ENCODE measurements around the gene GPR78.
"Not testable (repeated sequence)": the region's sequence is repeated elsewhere in the genome, so short reads cannot be mapped to it uniquely, and the experiment has no call there.

Gene GPR78

GRCh38 chr4:8617486-8618040 is 37.4 kb downstream of the GPR78 start:
- no peak overlapping the region for H3K9ac ChIP-seq (ENCODE audit: low read depth, low read length, poor library complexity)
- H3K4me3 ChIP-seq (ENCODE audit: low read length in 2 of 2) = no peak overlapping the region
- H3K9me3 ChIP-seq (replicated peaks in 1 of 2; ENCODE audit: control insufficient read depth in 2 of 2, insufficient read depth in 1 of 2, low read depth in 1 of 2, low read length in 2 of 2) = peaks cover 0 to 1% of the 10 kb centered on the region in 2 donors
- no CpG with 5 or more reads among the region's 21 CpGs for WGBS, 2 donors (ENCODE audit: extremely low coverage in 2 of 2, insufficient read length in 2 of 2, insufficient replicate concordance in 1 of 2)
- peaks cover 4% of the 10 kb centered on the region for H3K79me1 ChIP-seq (ENCODE audit: low read depth, low read length)
- H2BK15ac ChIP-seq (ENCODE audit: low read length) = no peak overlapping the region
- no peak for DNase-seq (ENCODE audit: low spot score)
- no peaks in the 10 kb centered on the region for H3K36me3 ChIP-seq (replicated peaks in 1 of 2; ENCODE audit: control insufficient read depth in 2 of 2, insufficient read depth in 2 of 2, low read length in 2 of 2)
- no peak overlapping the region for H3K14ac ChIP-seq (ENCODE audit: low read length)
- no peak overlapping the region for H3K4ac ChIP-seq (ENCODE audit: low read length)
- no peak overlapping the region for H2BK5ac ChIP-seq (ENCODE audit: low read length)
- H3K4me1 ChIP-seq (ENCODE audit: control insufficient read depth in 2 of 2, insufficient read depth in 1 of 2, low read depth in 1 of 2, low read length in 2 of 2) = no peaks in the 10 kb centered on the region
- H3K27me3 ChIP-seq (ENCODE audit: control insufficient read depth in 3 of 3, insufficient read depth in 3 of 3, low read depth in 1 of 3, low read length in 3 of 3) = peaks cover 0 to 26% (median 0%) of the 10 kb centered on the region in 3 experiments
- H3K4me2 ChIP-seq (ENCODE audit: insufficient read depth, low read length, poor library complexity, severe bottlenecking) = no peak overlapping the region
- H4K8ac ChIP-seq (ENCODE audit: low read depth, low read length) = no peak overlapping the region
- H2AFZ ChIP-seq (ENCODE audit: low read length) = no peak overlapping the region
- no peak overlapping the region for H3K27ac ChIP-seq (replicated peaks; ENCODE audit: low read length)
- H4K91ac ChIP-seq (ENCODE audit: low read depth, low read length, poor library complexity) = no peak overlapping the region
- no peak overlapping the region for H3K23ac ChIP-seq (ENCODE audit: low read depth, low read length, poor library complexity)
- no peak overlapping the region for H2BK12ac ChIP-seq (ENCODE audit: low read length)
- no peak overlapping the region for H2BK120ac ChIP-seq (ENCODE audit: low read depth, low read length)
- H3K18ac ChIP-seq (ENCODE audit: low read length) = no peak overlapping the region
- no peak overlapping the region for H2AK5ac ChIP-seq (ENCODE audit: low read depth, low read length)

GRCh38 chr4:8618421-8618820 is 38.2 kb downstream of the GPR78 start:
- no peaks in the 10 kb centered on the region for H3K36me3 ChIP-seq (replicated peaks in 1 of 2; ENCODE audit: control insufficient read depth in 2 of 2, insufficient read depth in 2 of 2, low read length in 2 of 2)
- H3K79me1 ChIP-seq (ENCODE audit: low read depth, low read length) = peaks cover 4% of the 10 kb centered on the region
- no peak overlapping the region for H4K8ac ChIP-seq (ENCODE audit: low read depth, low read length)
- no peak overlapping the region for H3K14ac ChIP-seq (ENCODE audit: low read length)
- no peak overlapping the region for H2AFZ ChIP-seq (ENCODE audit: low read length)
- no peak overlapping the region for H3K9ac ChIP-seq (ENCODE audit: low read depth, low read length, poor library complexity)
- no peak overlapping the region for H3K18ac ChIP-seq (ENCODE audit: low read length)
- no peak overlapping the region for H2AK5ac ChIP-seq (ENCODE audit: low read depth, low read length)
- H3K23ac ChIP-seq (ENCODE audit: low read depth, low read length, poor library complexity) = peak overlapping the region; percentile 43
- no peak overlapping the region for H2BK12ac ChIP-seq (ENCODE audit: low read length)
- no peak for DNase-seq (ENCODE audit: low spot score)
- no peak overlapping the region for H2BK120ac ChIP-seq (ENCODE audit: low read depth, low read length)
- no peak overlapping the region for H3K4me3 ChIP-seq (ENCODE audit: low read length in 2 of 2)
- no peaks in the 10 kb centered on the region for H3K9me3 ChIP-seq (replicated peaks in 1 of 2; ENCODE audit: control insufficient read depth in 2 of 2, insufficient read depth in 1 of 2, low read depth in 1 of 2, low read length in 2 of 2)
- H3K4me2 ChIP-seq (ENCODE audit: insufficient read depth, low read length, poor library complexity, severe bottlenecking) = no peak overlapping the region
- no peak overlapping the region for H4K91ac ChIP-seq (ENCODE audit: low read depth, low read length, poor library complexity)
- no CpG with 5 or more reads among the region's 15 CpGs for WGBS, 2 donors (ENCODE audit: extremely low coverage in 2 of 2, insufficient read length in 2 of 2, insufficient replicate concordance in 1 of 2)
- no peak overlapping the region for H2BK15ac ChIP-seq (ENCODE audit: low read length)
- no peak overlapping the region for H2BK5ac ChIP-seq (ENCODE audit: low read length)
- H3K4ac ChIP-seq (ENCODE audit: low read length) = no peak overlapping the region
- H3K27me3 ChIP-seq (ENCODE audit: control insufficient read depth in 3 of 3, insufficient read depth in 3 of 3, low read depth in 1 of 3, low read length in 3 of 3) = peaks cover 0 to 26% (median 0%) of the 10 kb centered on the region in 3 experiments
- H3K4me1 ChIP-seq (ENCODE audit: control insufficient read depth in 2 of 2, insufficient read depth in 1 of 2, low read depth in 1 of 2, low read length in 2 of 2) = no peaks in the 10 kb centered on the region
- no peak overlapping the region for H3K27ac ChIP-seq (replicated peaks; ENCODE audit: low read length)

- Histone ChIP-seq H2BK120ac (ENCODE audit: low read depth, low read length) (no peak overlapping the region), H4K91ac (ENCODE audit: low read depth, low read length, poor library complexity) (no peak overlapping the region), H2BK5ac (ENCODE audit: low read length) (no peak overlapping the region), H3K27me3 (ENCODE audit: control insufficient read depth in 3 of 3, insufficient read depth in 3 of 3, low read depth in 1 of 3, low read length in 3 of 3) (peaks cover 0 to 23% (median 0%) of the 10 kb centered on the region in 3 experiments), H3K4me1 (ENCODE audit: control insufficient read depth in 2 of 2, insufficient read depth in 1 of 2, low read depth in 1 of 2, low read length in 2 of 2) (no peaks in the 10 kb centered on the region), H3K9ac (ENCODE audit: low read depth, low read length, poor library complexity) (no peak overlapping the region), H3K79me1 (ENCODE audit: low read depth, low read length) (peaks cover 4% of the 10 kb centered on the region), H3K18ac (ENCODE audit: low read length) (peak overlapping the region; percentile 42), H2BK12ac (ENCODE audit: low read length) (no peak overlapping the region), H2BK15ac (ENCODE audit: low read length) (no peak overlapping the region), H2AFZ (ENCODE audit: low read length) (no peak overlapping the region), H2AK5ac (ENCODE audit: low read depth, low read length) (no peak overlapping the region), H3K4ac (ENCODE audit: low read length) (no peak overlapping the region), H3K36me3 (replicated peaks in 1 of 2; ENCODE audit: control insufficient read depth in 2 of 2, insufficient read depth in 2 of 2, low read length in 2 of 2) (no peaks in the 10 kb centered on the region), H3K4me2 (ENCODE audit: insufficient read depth, low read length, poor library complexity, severe bottlenecking) (no peak overlapping the region), H3K14ac (ENCODE audit: low read length) (no peak overlapping the region), H3K4me3 (ENCODE audit: low read length in 2 of 2) (no peak overlapping the region), H4K8ac (ENCODE audit: low read depth, low read length) (no peak overlapping the region), H3K9me3 (replicated peaks in 1 of 2; ENCODE audit: control insufficient read depth in 2 of 2, insufficient read depth in 1 of 2, low read depth in 1 of 2, low read length in 2 of 2) (no peaks in the 10 kb centered on the region), H3K23ac (ENCODE audit: low read depth, low read length, poor library complexity) (no peak overlapping the region), H3K27ac (replicated peaks; ENCODE audit: low read length) (no peak overlapping the region)
- no CpG with 5 or more reads among the region's 28 CpGs for WGBS, 2 donors (ENCODE audit: extremely low coverage in 2 of 2, insufficient read length in 2 of 2, insufficient replicate concordance in 1 of 2)
- DNase-seq (ENCODE audit: low spot score) = no peak
These were observed 38.9 kb downstream of the GPR78 start for GRCh38 chr4:8618961-8619720.

- no CpG with 5 or more reads among the region's 14 CpGs for WGBS, 2 donors (ENCODE audit: extremely low coverage in 2 of 2, insufficient read length in 2 of 2, insufficient replicate concordance in 1 of 2)
- not testable (repeated sequence) for H4K8ac ChIP-seq (ENCODE audit: low read depth, low read length); H3K23ac ChIP-seq (ENCODE audit: low read depth, low read length, poor library complexity)
These were observed 40.9 kb downstream of the GPR78 start for GRCh38 chr4:8621135-8621534.

More at GRCh38 chr4:8621135-8621534, 40.9 kb downstream of the GPR78 start:
- H2BK12ac ChIP-seq (ENCODE audit: low read length); H2BK120ac ChIP-seq (ENCODE audit: low read depth, low read length); H3K4me1 ChIP-seq (ENCODE audit: control insufficient read depth in 2 of 2, insufficient read depth in 1 of 2, low read depth in 1 of 2, low read length in 2 of 2); H2BK5ac ChIP-seq (ENCODE audit: low read length); DNase-seq (ENCODE audit: low spot score); H4K91ac ChIP-seq (ENCODE audit: low read depth, low read length, poor library complexity); H3K14ac ChIP-seq (ENCODE audit: low read length); H2BK15ac ChIP-seq (ENCODE audit: low read length); H3K4ac ChIP-seq (ENCODE audit: low read length); H3K4me3 ChIP-seq (ENCODE audit: low read length in 2 of 2); H3K79me1 ChIP-seq (ENCODE audit: low read depth, low read length); H3K27ac ChIP-seq (replicated peaks; ENCODE audit: low read length); H3K36me3 ChIP-seq (replicated peaks in 1 of 2; ENCODE audit: control insufficient read depth in 2 of 2, insufficient read depth in 2 of 2, low read length in 2 of 2); H2AFZ ChIP-seq (ENCODE audit: low read length); H3K9me3 ChIP-seq (replicated peaks in 1 of 2; ENCODE audit: control insufficient read depth in 2 of 2, insufficient read depth in 1 of 2, low read depth in 1 of 2, low read length in 2 of 2); H2AK5ac ChIP-seq (ENCODE audit: low read depth, low read length); H3K4me2 ChIP-seq (ENCODE audit: insufficient read depth, low read length, poor library complexity, severe bottlenecking); H3K9ac ChIP-seq (ENCODE audit: low read depth, low read length, poor library complexity); H3K18ac ChIP-seq (ENCODE audit: low read length): not testable (repeated sequence)
- peaks cover 0 to 20% (median 0%) of the 10 kb centered on the region in 3 experiments for H3K27me3 ChIP-seq (ENCODE audit: control insufficient read depth in 3 of 3, insufficient read depth in 3 of 3, low read depth in 1 of 3, low read length in 3 of 3)
